Measurements from ENCODE around the gene TBXA2R.

Gene TBXA2R

GRCh38 chr19:3605770-3606169, 905 bp downstream of the TBXA2R start:
- Histone ChIP-seq H3K4me1 (ENCODE audit: insufficient read depth, low read length, poor library complexity, severe bottlenecking) (peaks cover 7% of the 10 kb centered on the region), H3K9me3 (ENCODE audit: insufficient read depth, low read depth, low read length) (no peaks in the 10 kb centered on the region), H3K9ac (ENCODE audit: low read depth, low read length, poor library complexity, severe bottlenecking) (no peak overlapping the region), H3K79me2 (ENCODE audit: insufficient read depth, low read length) (no peaks in the 10 kb centered on the region), H2AFZ (ENCODE audit: low read length) (no peak overlapping the region), H3K4me2 (ENCODE audit: low read depth, low read length, poor library complexity, severe bottlenecking) (no peak overlapping the region), H3K4me3 (ENCODE audit: low read length, poor library complexity, severe bottlenecking) (no peak overlapping the region), H3K27me3 (ENCODE audit: insufficient read depth, low read length, poor library complexity, severe bottlenecking) (no peaks in the 10 kb centered on the region), H4K20me1 (ENCODE audit: insufficient read depth, low read length, poor library complexity, severe bottlenecking) (no peaks in the 10 kb centered on the region), H3K9me2 (replicated peaks; ENCODE audit: low read depth, low read length) (no peaks in the 10 kb centered on the region), H3K36me3 (ENCODE audit: insufficient read depth, low read length) (no peaks in the 10 kb centered on the region), H3F3A (ENCODE audit: low read depth) (no peaks in the 10 kb centered on the region)
- TF ChIP-seq EZH2phosphoT487 (IDR thresholded peaks at IDR 0.05; ENCODE audit: borderline replicate concordance): no peak
- TF ChIP-seq, protein P1, sequence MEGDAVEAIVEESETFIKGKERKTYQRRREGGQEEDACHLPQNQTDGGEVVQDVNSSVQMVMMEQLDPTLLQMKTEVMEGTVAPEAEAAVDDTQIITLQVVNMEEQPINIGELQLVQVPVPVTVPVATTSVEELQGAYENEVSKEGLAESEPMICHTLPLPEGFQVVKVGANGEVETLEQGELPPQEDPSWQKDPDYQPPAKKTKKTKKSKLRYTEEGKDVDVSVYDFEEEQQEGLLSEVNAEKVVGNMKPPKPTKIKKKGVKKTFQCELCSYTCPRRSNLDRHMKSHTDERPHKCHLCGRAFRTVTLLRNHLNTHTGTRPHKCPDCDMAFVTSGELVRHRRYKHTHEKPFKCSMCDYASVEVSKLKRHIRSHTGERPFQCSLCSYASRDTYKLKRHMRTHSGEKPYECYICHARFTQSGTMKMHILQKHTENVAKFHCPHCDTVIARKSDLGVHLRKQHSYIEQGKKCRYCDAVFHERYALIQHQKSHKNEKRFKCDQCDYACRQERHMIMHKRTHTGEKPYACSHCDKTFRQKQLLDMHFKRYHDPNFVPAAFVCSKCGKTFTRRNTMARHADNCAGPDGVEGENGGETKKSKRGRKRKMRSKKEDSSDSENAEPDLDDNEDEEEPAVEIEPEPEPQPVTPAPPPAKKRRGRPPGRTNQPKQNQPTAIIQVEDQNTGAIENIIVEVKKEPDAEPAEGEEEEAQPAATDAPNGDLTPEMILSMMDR (conservative IDR thresholded peaks at IDR 0.05; ENCODE audit: low read length): no peak

- Histone ChIP-seq H3K36me3 (ENCODE audit: insufficient read depth, low read length) (no peaks in the 10 kb centered on the region), H3K27me3 (ENCODE audit: insufficient read depth, low read length, poor library complexity, severe bottlenecking) (no peaks in the 10 kb centered on the region), H3K9ac (ENCODE audit: low read depth, low read length, poor library complexity, severe bottlenecking) (no peak overlapping the region), H3K4me2 (ENCODE audit: low read depth, low read length, poor library complexity, severe bottlenecking) (peak overlapping the region; percentile 45), H3F3A (ENCODE audit: low read depth) (no peaks in the 10 kb centered on the region), H3K9me3 (ENCODE audit: insufficient read depth, low read depth, low read length) (no peaks in the 10 kb centered on the region), H4K20me1 (ENCODE audit: insufficient read depth, low read length, poor library complexity, severe bottlenecking) (no peaks in the 10 kb centered on the region), H3K9me2 (replicated peaks; ENCODE audit: low read depth, low read length) (no peaks in the 10 kb centered on the region), H3K4me3 (ENCODE audit: low read length, poor library complexity, severe bottlenecking) (no peak overlapping the region), H3K79me2 (ENCODE audit: insufficient read depth, low read length) (no peaks in the 10 kb centered on the region), H3K4me1 (ENCODE audit: insufficient read depth, low read length, poor library complexity, severe bottlenecking) (peaks cover 7% of the 10 kb centered on the region), H2AFZ (ENCODE audit: low read length) (no peak overlapping the region; the same call in 1 of the 2 replicates)
- TF ChIP-seq, protein P1 (conservative IDR thresholded peaks at IDR 0.05; ENCODE audit: low read length): no peak
- TF ChIP-seq EZH2phosphoT487 (IDR thresholded peaks at IDR 0.05; ENCODE audit: borderline replicate concordance): no peak
Measured at GRCh38 chr19:3605361-3605760, 1.3 kb downstream of the TBXA2R start.

- Histone ChIP-seq H3K36me3 (ENCODE audit: insufficient read depth, low read length) (no peaks in the 10 kb centered on the region), H3K9me3 (ENCODE audit: insufficient read depth, low read depth, low read length) (no peaks in the 10 kb centered on the region), H3K4me1 (ENCODE audit: insufficient read depth, low read length, poor library complexity, severe bottlenecking) (peaks cover 7% of the 10 kb centered on the region), H3K27me3 (ENCODE audit: insufficient read depth, low read length, poor library complexity, severe bottlenecking) (no peaks in the 10 kb centered on the region), H3K79me2 (ENCODE audit: insufficient read depth, low read length) (no peaks in the 10 kb centered on the region), H3K4me3 (ENCODE audit: low read length, poor library complexity, severe bottlenecking) (peak overlapping the region; percentile 14), H3K4me2 (ENCODE audit: low read depth, low read length, poor library complexity, severe bottlenecking) (peak overlapping the region; percentile 45), H3F3A (ENCODE audit: low read depth) (no peaks in the 10 kb centered on the region), H2AFZ (ENCODE audit: low read length) (peak overlapping the region; percentile 62; the same call in 1 of the 2 replicates), H4K20me1 (ENCODE audit: insufficient read depth, low read length, poor library complexity, severe bottlenecking) (no peaks in the 10 kb centered on the region), H3K9ac (ENCODE audit: low read depth, low read length, poor library complexity, severe bottlenecking) (no peak overlapping the region), H3K9me2 (replicated peaks; ENCODE audit: low read depth, low read length) (no peaks in the 10 kb centered on the region)
- TF ChIP-seq, protein P1 (conservative IDR thresholded peaks at IDR 0.05; ENCODE audit: low read length): no peak
- no peak for TF ChIP-seq EZH2phosphoT487 (IDR thresholded peaks at IDR 0.05; ENCODE audit: borderline replicate concordance)
Measured at GRCh38 chr19:3604987-3605343, 1.7 kb downstream of the TBXA2R start.

All from Loucy (cell line).